CD4-positive, alpha-beta memory T cell (primary cell): ENCODE measurements around the gene CNBP. TPM values are rescaled to one million over a fixed set of nuclear protein-coding genes. Genes with fewer than 3 reads are reported as not detected.
"Not testable (repeated sequence)": the region's sequence is repeated elsewhere in the genome, so short reads cannot be mapped to it uniquely, and the experiment has no call there.

ENCODE experiments used
- CTCF ChIA-PET: fragments of 350-600 bp; sonication (Branson Sonifier 250); formaldehyde crosslinking; loops from one replicate; lab custom pipeline; 2021; ENCODE audit warnings: inconsistent platforms; ENCODE audit not compliant: partially characterized antibody; lab: Charles Lee
- POLR2A ChIA-PET: fragments of 350-600 bp; sonication (Branson Sonifier 250); formaldehyde crosslinking; loops from one replicate; lab custom pipeline; 2021; ENCODE audit not compliant: partially characterized antibody; lab: Charles Lee
- DNase-seq, 5 donors: peaks; one replicate each; pipeline versions ENCODE4 v3.0.0 to v3.0.0-alpha.2; 2020 to 2022; ENCODE audit warnings: mixed read lengths in 1 of 5
- H3K27ac ChIP-seq: one replicate; pipeline ENCODE4 v1.7.0; 2013; ENCODE audit warnings: low read depth, low read length
- H3K27me3 ChIP-seq: 2 replicates; pipeline ENCODE4 v1.7.0; 2013; ENCODE audit warnings: mild to moderate bottlenecking, low read length, moderate library complexity; ENCODE audit not compliant: insufficient read depth
- H3K36me3 ChIP-seq: 2 replicates; pipeline ENCODE4 v1.7.0; 2013; ENCODE audit warnings: mild to moderate bottlenecking, low read length, moderate library complexity; ENCODE audit not compliant: insufficient read depth
- H3K4me1 ChIP-seq: 2 replicates; pipeline ENCODE4 v1.7.0; 2013; ENCODE audit warnings: mild to moderate bottlenecking, low read length, moderate library complexity; ENCODE audit not compliant: insufficient read depth
- H3K4me3 ChIP-seq, 2 donors: one replicate each; pipeline ENCODE4 v1.7.0; 2013; ENCODE audit warnings: low read length in 2 of 2, mild to moderate bottlenecking in 1 of 2
- H3K9me3 ChIP-seq, 2 donors: one replicate each; pipeline ENCODE4 v1.7.0; 2013; ENCODE audit warnings: low read length in 2 of 2, control low read depth in 1 of 2; ENCODE audit not compliant: control insufficient read depth in 1 of 2
- H3K27ac Mint-ChIP-seq, 7 donors: one replicate each; pipeline ENCODE4 v1.8.0; 2020 to 2021; ENCODE audit warnings: mixed read lengths in 7 of 7, mild to moderate bottlenecking in 6 of 7, inconsistent platforms in 3 of 7, moderate library complexity in 3 of 7
- H3K27me3 Mint-ChIP-seq, 2 donors: one replicate each; pipeline ENCODE4 v1.8.0; 2020 to 2021; ENCODE audit warnings: mixed read lengths in 2 of 2
- H3K36me3 Mint-ChIP-seq, 2 donors: one replicate each; pipeline ENCODE4 v1.8.0; 2020 to 2021; ENCODE audit warnings: mixed read lengths in 2 of 2, inconsistent platforms in 1 of 2, mild to moderate bottlenecking in 1 of 2
- H3K4me1 Mint-ChIP-seq, 4 donors: one replicate each; pipeline ENCODE4 v1.8.0; 2020 to 2021; ENCODE audit warnings: mixed read lengths in 4 of 4, mild to moderate bottlenecking in 1 of 4
- H3K4me3 Mint-ChIP-seq, 8 donors: one replicate each; pipeline ENCODE4 v1.8.0; 2020 to 2021; ENCODE audit warnings: mixed read lengths in 8 of 8, mild to moderate bottlenecking in 7 of 8, moderate library complexity in 6 of 8, inconsistent platforms in 3 of 8
- H3K9me3 Mint-ChIP-seq, 8 donors: one replicate each; pipeline ENCODE4 v1.8.0; 2020 to 2021; ENCODE audit warnings: mixed read lengths in 8 of 8, mild to moderate bottlenecking in 5 of 8, inconsistent platforms in 3 of 8, moderate library complexity in 1 of 8
- intact Hi-C: fragments of 100-400 bp; cut with micrococcal nuclease; formaldehyde crosslinking; loops from one replicate; pipeline ENCODE4 v1.15.1; 2023
- polyA plus RNA-seq, 2 donors: library from polyadenylated mRNA; unstranded; fragments of 300-500 nt; fragmentation: Illumina TruSeq; gene quantifications; one replicate each; pipeline ENCODE4 v1.2.3, GENCODE V29; 2021
- total RNA-seq, 2 experiments: library from RNA; stranded (reverse); gene quantifications; one replicate each; pipeline ENCODE4 v1.2.3, GENCODE V29; 2021

The CNBP gene
- total and polyA plus RNA-seq, 4 experiments from 2014 or later = 369 to 1,608 (median 669) TPM

- peaks cover 21% of the 10 kb centered on the region for H3K4me1 ChIP-seq
- H3K27ac Mint-ChIP-seq = peak overlapping the region in 2 of 7 donors; percentile 16 to 71
- peaks cover 8 to 35% (median 16%) of the 10 kb centered on the region in 4 donors for H3K4me1 Mint-ChIP-seq
- H3K9me3 ChIP-seq = no peaks in the 10 kb centered on the region
- H3K27me3 Mint-ChIP-seq = no peaks in the 10 kb centered on the region
- H3K36me3 ChIP-seq = no peaks in the 10 kb centered on the region
- POLR2A ChIA-PET = interaction anchor here (1.0 to 2.0 kb wide), 4 partner anchors 24 to 129 kb away, joined by 3 to 6 read pairs (median 4); no protein-coding TSS in a partner anchor
- no peaks in the 10 kb centered on the region for H3K27me3 ChIP-seq
- peaks cover 0 to 2% (median 0%) of the 10 kb centered on the region in 8 donors for H3K9me3 Mint-ChIP-seq
- H3K4me3 Mint-ChIP-seq = no peak overlapping the region
- no peak for DNase-seq
- no peak overlapping the region for H3K27ac ChIP-seq
- peaks cover 13 to 25% of the 10 kb centered on the region in 2 donors for H3K36me3 Mint-ChIP-seq
- H3K4me3 ChIP-seq = no peak overlapping the region
- intact Hi-C loops = no loop called here
- CTCF ChIA-PET = interaction anchor here (1.0 to 2.7 kb wide), 5 partner anchors 60 to 215 kb away, joined by 3 to 11 read pairs (median 3); no protein-coding TSS in a partner anchor
Measured at GRCh38 chr3:129185783-129186182, 2.1 kb upstream of the CNBP start.

GRCh38 chr3:129184784-129185542, 1.3 kb upstream of the CNBP start:
- H3K36me3 Mint-ChIP-seq = peaks cover 19 to 32% of the 10 kb centered on the region in 2 donors
- not testable (repeated sequence) for H3K27me3 Mint-ChIP-seq, H3K9me3 ChIP-seq, H3K4me3 ChIP-seq, H3K9me3 Mint-ChIP-seq, H3K27me3 ChIP-seq, DNase-seq, H3K36me3 ChIP-seq
- peak overlapping the region; percentile 99 for H3K27ac ChIP-seq
- POLR2A ChIA-PET = interaction anchor here (1.0 to 2.0 kb wide), 2 partner anchors 23 to 66 kb away, joined by 4 to 6 read pairs; no protein-coding TSS in a partner anchor
- peaks cover 14 to 43% (median 23%) of the 10 kb centered on the region in 4 donors for H3K4me1 Mint-ChIP-seq
- intact Hi-C loops = loop anchor here (1.0 to 5.0 kb wide), 6 partner anchors 24 to 458 kb away; partner anchors contain the start of genes ACAD9, ISY1, MBD4 and RAB43
- peaks cover 29% of the 10 kb centered on the region for H3K4me1 ChIP-seq
- CTCF ChIA-PET = interaction anchor here (1.0 to 2.7 kb wide), 4 partner anchors 61 to 169 kb away, joined by 3 to 11 read pairs (median 4); no protein-coding TSS in a partner anchor
- peak overlapping the region; percentile 91 to 99 (median 98) for H3K27ac Mint-ChIP-seq
- H3K4me3 Mint-ChIP-seq = peak overlapping the region in 7 of 8 donors; percentile 17 to 99 (median 93)

- peaks cover 35% of the 10 kb centered on the region for H3K4me1 ChIP-seq
- H3K36me3 Mint-ChIP-seq = peaks cover 21 to 36% of the 10 kb centered on the region in 2 donors
Measured at GRCh38 chr3:129184396-129184657, 631 bp upstream of the CNBP start.

GRCh38 chr3:129182390-129183185, 1.1 kb downstream of the CNBP start:
- peak overlapping the region; percentile 89 to 99 (median 97) for H3K4me3 Mint-ChIP-seq
- POLR2A ChIA-PET = interaction anchor here (0.6 to 6.9 kb wide), 25 partner anchors 11 to 502 kb away, joined by 3 to 133 read pairs (median 4); partner anchors contain the start of genes CFAP92, COPG1, HMCES and IFT122
- intact Hi-C loops = loop anchor here (1.0 to 5.0 kb wide), 7 partner anchors 67 to 455 kb away; partner anchors contain the start of genes ACAD9, COPG1, HMCES and MBD4
- Histone ChIP-seq H3K4me3 (peak overlapping the region; percentile 51 to 93), H3K27ac (peak overlapping the region; percentile 99), H3K4me1 (peaks cover 53% of the 10 kb centered on the region), H3K27me3 (no peaks in the 10 kb centered on the region), H3K36me3 (no peaks in the 10 kb centered on the region), H3K9me3 (no peaks in the 10 kb centered on the region)
- H3K36me3 Mint-ChIP-seq = peaks cover 25 to 50% of the 10 kb centered on the region in 2 donors
- H3K9me3 Mint-ChIP-seq = peaks cover 0 to 2% (median 0%) of the 10 kb centered on the region in 8 donors
- H3K27me3 Mint-ChIP-seq = no peaks in the 10 kb centered on the region
- DNase-seq = peak; percentile 28 to 69 (median 34)
- CTCF ChIA-PET = interaction anchor here (0.8 to 2.8 kb wide), 6 partner anchors 16 to 130 kb away, joined by 3 to 12 read pairs (median 4); no protein-coding TSS in a partner anchor
- H3K4me1 Mint-ChIP-seq = peaks cover 23 to 67% (median 39%) of the 10 kb centered on the region in 4 donors
- H3K27ac Mint-ChIP-seq = peak overlapping the region; percentile 91 to 99 (median 98)

More at GRCh38 chr3:129184396-129184657, 631 bp upstream of the CNBP start:
- ChIA-PET CTCF (interaction anchor here (1.4 to 2.8 kb wide), 2 partner anchors 62 to 131 kb away, joined by 4 to 12 read pairs; no protein-coding TSS in a partner anchor), POLR2A (interaction anchor here (0.8 to 6.9 kb wide), 13 partner anchors 13 to 397 kb away, joined by 3 to 133 read pairs (median 9); partner anchors contain the start of genes COPG1, HMCES and RAB43)
- H3K9me3 Mint-ChIP-seq = peaks cover 0 to 2% (median 0%) of the 10 kb centered on the region in 8 donors
- Histone ChIP-seq H3K27me3 (no peaks in the 10 kb centered on the region), H3K36me3 (no peaks in the 10 kb centered on the region), H3K27ac (peak overlapping the region; percentile 99), H3K4me3 (peak overlapping the region; percentile 51 to 93), H3K9me3 (no peaks in the 10 kb centered on the region)
- H3K4me3 Mint-ChIP-seq = peak overlapping the region; percentile 89 to 99 (median 97)
- intact Hi-C loops = loop anchor here (1.0 to 5.0 kb wide), 6 partner anchors 23 to 457 kb away; partner anchors contain the start of genes ACAD9, ISY1, MBD4 and RAB43
- no peaks in the 10 kb centered on the region for H3K27me3 Mint-ChIP-seq
- H3K27ac Mint-ChIP-seq = peak overlapping the region; percentile 91 to 99 (median 98)
- peak in 1 of 5 donors; percentile 44 for DNase-seq
- H3K4me1 Mint-ChIP-seq = peaks cover 17 to 50% (median 27%) of the 10 kb centered on the region in 4 donors

GRCh38 chr3:129181819-129182218, 1.9 kb downstream of the CNBP start:
- intact Hi-C loops = loop anchor here (5.0 kb wide), 4 partner anchors 135 to 455 kb away; partner anchors contain the start of genes ACAD9, MBD4 and RAB7A
- Histone ChIP-seq H3K27ac (peak overlapping the region; percentile 99), H3K4me3 (peak overlapping the region; percentile 51 to 93), H3K36me3 (no peaks in the 10 kb centered on the region), H3K9me3 (no peaks in the 10 kb centered on the region), H3K27me3 (no peaks in the 10 kb centered on the region), H3K4me1 (peaks cover 60% of the 10 kb centered on the region)
- peaks cover 29 to 75% (median 46%) of the 10 kb centered on the region in 4 donors for H3K4me1 Mint-ChIP-seq
- ChIA-PET CTCF (interaction anchor here (0.8 to 2.8 kb wide), 5 partner anchors 16 to 129 kb away, joined by 3 to 12 read pairs (median 5); no protein-coding TSS in a partner anchor), POLR2A (interaction anchor here (0.9 to 6.9 kb wide), 11 partner anchors 10 to 259 kb away, joined by 3 to 133 read pairs (median 18); partner anchors contain the start of genes COPG1, IFT122, MBD4 and RAB43)
- DNase-seq = no peak
- peak overlapping the region; percentile 89 to 99 (median 97) for H3K4me3 Mint-ChIP-seq
- H3K27ac Mint-ChIP-seq = peak overlapping the region; percentile 91 to 99 (median 98)
- H3K27me3 Mint-ChIP-seq = no peaks in the 10 kb centered on the region
- H3K9me3 Mint-ChIP-seq = peaks cover 0 to 2% (median 0%) of the 10 kb centered on the region in 8 donors
- peaks cover 31 to 57% of the 10 kb centered on the region in 2 donors for H3K36me3 Mint-ChIP-seq

GRCh38 chr3:129180461-129180860, 3.2 kb downstream of the CNBP start:
- Mint-ChIP-seq H3K4me3 (peak overlapping the region; percentile 89 to 99 (median 97)), H3K4me1 (peaks cover 38 to 88% (median 58%) of the 10 kb centered on the region in 4 donors)
- peak overlapping the region; percentile 48 to 93 for H3K4me3 ChIP-seq

More at GRCh38 chr3:129180461-129180860, 3.2 kb downstream of the CNBP start:
- ChIA-PET POLR2A (interaction anchor here (1.2 to 6.9 kb wide), 4 partner anchors 11 to 69 kb away, joined by 3 to 133 read pairs (median 13); partner anchors contain the start of genes COPG1 and RAB43), CTCF (interaction anchor here (0.7 to 1.4 kb wide), 3 partner anchors 13 to 127 kb away, joined by 3 to 5 read pairs (median 3); no protein-coding TSS in a partner anchor)
- intact Hi-C loops = loop anchor here (5.0 kb wide), 4 partner anchors 137 to 453 kb away; partner anchors contain the start of genes ACAD9, MBD4 and RAB7A
- Histone ChIP-seq H3K9me3 (no peaks in the 10 kb centered on the region), H3K36me3 (peaks cover 8% of the 10 kb centered on the region), H3K4me1 (peaks cover 74% of the 10 kb centered on the region), H3K27me3 (no peaks in the 10 kb centered on the region), H3K27ac (peak overlapping the region; percentile 99)
- no peak for DNase-seq
- Mint-ChIP-seq H3K27ac (peak overlapping the region; percentile 89 to 99 (median 91)), H3K36me3 (peaks cover 42 to 71% of the 10 kb centered on the region in 2 donors), H3K9me3 (peaks cover 0 to 2% (median 0%) of the 10 kb centered on the region in 8 donors), H3K27me3 (no peaks in the 10 kb centered on the region)
